Liver (tissue), 9 donors: ENCODE measurements around the gene MSL3. TPM values are rescaled to one million over a fixed set of nuclear protein-coding genes. Genes with fewer than 3 reads are reported as not detected.

Experiments used
- DNase-seq: peaks from one replicate; pipeline ENCODE4 v3.0.0-alpha.2; 2017; ENCODE audit warnings: low spot score
- H3K27ac ChIP-seq, 2 donors: one replicate each; pipeline ENCODE4 v1.7.0; 2013; ENCODE audit warnings: inconsistent platforms in 2 of 2, low read length in 2 of 2, control low read depth in 1 of 2, low read depth in 1 of 2, mild to moderate bottlenecking in 1 of 2
- H3K27me3 ChIP-seq, 4 donors: one replicate each; pipeline versions ENCODE4 v1.6.1 to v1.7.0; 2013; ENCODE audit warnings: low read length in 3 of 4, inconsistent platforms in 1 of 4, mild to moderate bottlenecking in 1 of 4, moderate library complexity in 1 of 4; ENCODE audit not compliant: control insufficient read depth in 4 of 4, insufficient read depth in 4 of 4
- H3K36me3 ChIP-seq, 4 donors: one replicate each; pipeline versions ENCODE4 v1.6.1 to v1.7.0; 2013; ENCODE audit warnings: low read length in 3 of 4, mild to moderate bottlenecking in 3 of 4, low read depth in 1 of 4, moderate library complexity in 1 of 4; ENCODE audit not compliant: control insufficient read depth in 4 of 4, insufficient read depth in 3 of 4
- H3K4me1 ChIP-seq, 4 donors: one replicate each; pipeline versions ENCODE4 v1.6.1 to v1.7.0; 2013; ENCODE audit warnings: low read length in 3 of 4, mild to moderate bottlenecking in 3 of 4, moderate library complexity in 1 of 4; ENCODE audit not compliant: control insufficient read depth in 4 of 4, insufficient read depth in 4 of 4
- H3K4me3 ChIP-seq, 3 donors: one replicate each; pipeline versions ENCODE4 v1.6.1 to v1.7.0; 2013; ENCODE audit warnings: low read length in 3 of 3, control low read depth in 1 of 3, low read depth in 1 of 3, mild to moderate bottlenecking in 1 of 3
- H3K9ac ChIP-seq, 2 donors: one replicate each; pipeline ENCODE4 v1.7.0; 2013; ENCODE audit warnings: low read length in 2 of 2, mild to moderate bottlenecking in 2 of 2, moderate library complexity in 2 of 2, control low read depth in 1 of 2, low read depth in 1 of 2
- H3K9me3 ChIP-seq, 4 donors: one replicate each; pipeline versions ENCODE4 v1.6.1 to v1.7.0; 2013; ENCODE audit warnings: low read length in 3 of 4; ENCODE audit not compliant: control insufficient read depth in 4 of 4
- ATF3 ChIP-seq: IDR thresholded peaks from 2 replicates; pipeline ENCODE4 v1.6.1; 2016; ENCODE audit warnings: antibody characterized with exemption
- CTCF ChIP-seq: fragments of 150-350 bp; IDR thresholded peaks from 2 replicates; pipeline ENCODE4 v1.5.1; 2017; ENCODE audit warnings: improper control_type of control experiment, low read depth, low read length; ENCODE audit not compliant: missing input control
- EGR1 ChIP-seq, 2 donors: IDR thresholded peaks; 2 replicates each; pipeline ENCODE4 v1.6.1; 2016 to 2018; ENCODE audit warnings: antibody characterized with exemption in 2 of 2, low read depth in 2 of 2
- GABPA ChIP-seq, 2 donors: IDR thresholded peaks in 1 of 2; conservative IDR thresholded peaks in 1 of 2; 2 replicates each; pipeline ENCODE4 v1.6.1; 2016; ENCODE audit warnings: antibody characterized with exemption in 2 of 2, mild to moderate bottlenecking in 1 of 2, moderate library complexity in 1 of 2
- HNF4A ChIP-seq, 2 donors: conservative IDR thresholded peaks; 2 replicates each; pipeline ENCODE4 v1.6.1; 2016; ENCODE audit warnings: antibody characterized with exemption in 2 of 2, mild to moderate bottlenecking in 2 of 2
- HNF4G ChIP-seq: IDR thresholded peaks from 2 replicates; pipeline ENCODE4 v1.6.1; 2016; ENCODE audit warnings: antibody characterized with exemption
- JUND ChIP-seq, 2 donors: IDR thresholded peaks; 2 replicates each; pipeline ENCODE4 v1.6.1; 2016; ENCODE audit warnings: antibody characterized with exemption in 2 of 2
- MAX ChIP-seq: IDR thresholded peaks from 2 replicates; pipeline ENCODE4 v1.6.1; 2016; ENCODE audit warnings: antibody characterized with exemption
- NR2F2 ChIP-seq: IDR thresholded peaks from 2 replicates; pipeline ENCODE4 v1.6.1; 2016; ENCODE audit warnings: antibody characterized with exemption
- RAD21 ChIP-seq, 2 donors: IDR thresholded peaks; 2 replicates each; pipeline ENCODE4 v1.6.1; 2016; ENCODE audit warnings: antibody characterized with exemption in 2 of 2, mild to moderate bottlenecking in 2 of 2
- REST ChIP-seq: IDR thresholded peaks from 2 replicates; pipeline ENCODE4 v1.6.1; 2016; ENCODE audit warnings: antibody characterized with exemption, mild to moderate bottlenecking
- SP1 ChIP-seq: IDR thresholded peaks from 2 replicates; pipeline ENCODE4 v1.6.1; 2018; ENCODE audit warnings: antibody characterized with exemption, mild to moderate bottlenecking
- TAF1 ChIP-seq: conservative IDR thresholded peaks from 2 replicates; pipeline ENCODE4 v1.6.1; 2016; ENCODE audit warnings: antibody characterized with exemption, mild to moderate bottlenecking
- YY1 ChIP-seq: IDR thresholded peaks from 2 replicates; pipeline ENCODE4 v1.6.1; 2016; ENCODE audit warnings: antibody characterized with exemption, mild to moderate bottlenecking
- ZBTB33 ChIP-seq: IDR thresholded peaks from 2 replicates; pipeline ENCODE4 v1.6.1; 2016; ENCODE audit warnings: antibody characterized with exemption
- WGBS: extraction: QIAGEN DNeasy Blood & Tissue Kit; methylation state at CpG from one replicate; pipeline ENCODE4 v1.1.7; 2013; 5-methylcytosine and 5-hydroxymethylcytosine counted together
- polyA plus RNA-seq, 2 donors: library from polyadenylated mRNA; stranded (reverse) in 1 of 2; unstranded in 1 of 2; fragments of 200-250 nt in 1 of 2; fragments of >200 nt in 1 of 2; fragmentation: Nextera tagmentation in 1 of 2; extraction: Ambion mirVana in 1 of 2; gene quantifications; one replicate each; pipeline versions ENCODE4 v1.2.1 to v1.2.3, GENCODE V29; 2013 to 2015
- total RNA-seq, 2 donors: library from RNA; depleted of rRNA; stranded (reverse); fragments of >200 nt; gene quantifications; one replicate each; pipeline ENCODE4 v1.2.3, GENCODE V29; 2014
- donor health status: healthy.
- donor health status: healthy.
- donor health status: healthy.
- donor health status: healthy.
- donor health status: healthy.

MSL3 gene
- total and polyA plus RNA-seq, 4 donors, result 7.3 to 13.6 (median 8.9) TPM

GRCh38 chrX:11733614-11734013 is 24.4 kb upstream of the MSL3 start:
- no peak overlapping the region for H3K4me3 ChIP-seq
- TF ChIP-seq MAX (no peak), RAD21 (IDR thresholded peaks at IDR 0.05) (no peak), TAF1 (no peak), JUND (IDR thresholded peaks at IDR 0.05) (no peak), HNF4G (no peak), HNF4A (conservative IDR thresholded peaks at IDR 0.05) (no peak)
- no peak overlapping the region for H3K27ac ChIP-seq
- WGBS, result 74% methylated on average over 1 of the region's 1 CpG
- peaks cover 0 to 7% (median 0%) of the 10 kb centered on the region in 4 donors for H3K27me3 ChIP-seq
- H3K4me1 ChIP-seq, result no peaks in the 10 kb centered on the region
- DNase-seq, result no peak
- no peak overlapping the region for H3K9ac ChIP-seq
- H3K9me3 ChIP-seq, result no peaks in the 10 kb centered on the region
- no peaks in the 10 kb centered on the region for H3K36me3 ChIP-seq

- 84% methylated on average over 2 of the region's 2 CpGs for WGBS
- DNase-seq, result no peak
- Histone ChIP-seq H3K27ac (no peak overlapping the region), H3K9me3 (no peaks in the 10 kb centered on the region), H3K4me3 (no peak overlapping the region), H3K4me1 (no peaks in the 10 kb centered on the region), H3K27me3 (peaks cover 0 to 5% (median 0%) of the 10 kb centered on the region in 4 donors), H3K36me3 (no peaks in the 10 kb centered on the region), H3K9ac (no peak overlapping the region)
- no peak for TF ChIP-seq SP1
- no peak for TF ChIP-seq ZBTB33
- TF ChIP-seq HNF4A (conservative IDR thresholded peaks at IDR 0.05), result no peak
- no peak for TF ChIP-seq TAF1
- no peak for TF ChIP-seq EGR1 (IDR thresholded peaks at IDR 0.05; ENCODE audit: low read depth in 2 of 2)
- TF ChIP-seq GABPA (IDR thresholded peaks at IDR 0.05 in 1 of 2, conservative IDR thresholded peaks at IDR 0.05 in 1 of 2), result no peak
- no peak for TF ChIP-seq NR2F2
- no peak for TF ChIP-seq REST
- no peak for TF ChIP-seq JUND (IDR thresholded peaks at IDR 0.05)
- no peak for TF ChIP-seq CTCF
- no peak for TF ChIP-seq MAX
- TF ChIP-seq YY1, result no peak
- no peak for TF ChIP-seq ATF3
- no peak for TF ChIP-seq HNF4G
Measured at GRCh38 chrX:11739776-11740175, 18.3 kb upstream of the MSL3 start.
